Hepatocyte (in vitro differentiated cells): ENCODE measurements around the gene TSPAN8.

Source experiments
- CTCF ChIP-seq: fragments of 200-600 bp; sonication (generic); IDR thresholded peaks from 2 replicates; pipeline ENCODE4 v1.5.1; 2016; ENCODE audit warnings: antibody characterized with exemption, mild to moderate bottlenecking; ENCODE audit not compliant: poor library complexity
- EZH2 ChIP-seq: fragments of 200-600 bp; sonication (generic); IDR thresholded peaks from 2 replicates; pipeline ENCODE4 v1.6.1; 2016; ENCODE audit warnings: antibody characterized with exemption, mild to moderate bottlenecking, borderline replicate concordance
- EZH2phosphoT487 ChIP-seq: fragments of 200-600 bp; sonication (generic); IDR thresholded peaks from one replicate; pipeline ENCODE4 v1.6.1; 2018; ENCODE audit warnings: antibody characterized with exemption, mild to moderate bottlenecking, low read depth, moderate library complexity; ENCODE audit not compliant: unreplicated experiment, severe bottlenecking

- TF ChIP-seq CTCF (no peak), EZH2 (no peak), EZH2phosphoT487 (no peak)
These were observed at the start of gene TSPAN8 for GRCh38 chr12:71157601-71158233.
